HG02885 (cell line): Measurements from ENCODE around the gene ADO.

Experiments
- ATAC-seq: cut with Tn5 transposase; IDR thresholded peaks from one replicate; pipeline ENCODE4 v1.9.1; 2021; ENCODE audit warnings: mild to moderate bottlenecking; ENCODE audit not compliant: unreplicated experiment, poor library complexity

Gene ADO

DNA sequence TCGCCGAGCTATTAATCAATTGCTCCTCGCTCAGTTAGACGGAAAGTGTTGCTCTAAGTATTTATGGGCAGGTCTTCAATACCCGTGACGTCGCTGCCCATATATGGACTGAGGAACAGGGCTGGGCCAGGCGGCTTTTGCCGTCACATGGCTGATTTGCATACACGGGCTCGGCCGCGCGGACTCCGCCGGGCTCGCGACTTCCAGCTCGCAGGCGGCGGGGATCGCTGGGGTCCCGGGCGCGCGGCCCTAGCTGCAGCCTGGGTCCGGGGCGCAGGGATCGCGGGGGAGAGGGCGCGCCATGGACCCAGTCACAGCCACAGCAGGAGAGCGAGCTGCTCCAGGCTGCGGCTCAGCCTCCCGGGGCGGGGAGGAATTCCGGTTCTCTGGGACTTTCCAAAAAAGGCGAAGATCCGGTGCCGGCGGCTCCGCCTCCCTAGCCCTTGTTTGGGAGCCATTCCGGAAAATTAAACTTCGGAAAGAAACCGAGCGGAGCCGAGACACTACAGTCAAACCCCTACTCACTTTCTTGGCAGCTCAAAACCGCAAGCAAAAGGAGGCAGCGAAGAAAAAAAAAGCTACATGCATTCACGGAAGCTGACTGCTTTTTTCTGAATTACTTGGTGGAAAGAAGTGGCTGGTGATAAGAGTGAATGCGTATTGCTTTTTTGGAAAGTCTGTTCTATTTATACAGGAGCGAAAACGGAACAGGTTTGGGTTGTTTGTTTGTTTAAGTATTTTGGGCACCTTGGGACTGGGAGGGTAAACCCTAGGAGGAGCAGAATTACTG lies 12.0 kb downstream of the ADO start, which contains the start of gene EGR2:
TSS of gene EGR2 (minus strand) at position 36 of the 790 bp plus-strand sequence. CDS start 337 bp downstream, outside the sequence.
- ATAC-seq = peak; percentile 73

DNA sequence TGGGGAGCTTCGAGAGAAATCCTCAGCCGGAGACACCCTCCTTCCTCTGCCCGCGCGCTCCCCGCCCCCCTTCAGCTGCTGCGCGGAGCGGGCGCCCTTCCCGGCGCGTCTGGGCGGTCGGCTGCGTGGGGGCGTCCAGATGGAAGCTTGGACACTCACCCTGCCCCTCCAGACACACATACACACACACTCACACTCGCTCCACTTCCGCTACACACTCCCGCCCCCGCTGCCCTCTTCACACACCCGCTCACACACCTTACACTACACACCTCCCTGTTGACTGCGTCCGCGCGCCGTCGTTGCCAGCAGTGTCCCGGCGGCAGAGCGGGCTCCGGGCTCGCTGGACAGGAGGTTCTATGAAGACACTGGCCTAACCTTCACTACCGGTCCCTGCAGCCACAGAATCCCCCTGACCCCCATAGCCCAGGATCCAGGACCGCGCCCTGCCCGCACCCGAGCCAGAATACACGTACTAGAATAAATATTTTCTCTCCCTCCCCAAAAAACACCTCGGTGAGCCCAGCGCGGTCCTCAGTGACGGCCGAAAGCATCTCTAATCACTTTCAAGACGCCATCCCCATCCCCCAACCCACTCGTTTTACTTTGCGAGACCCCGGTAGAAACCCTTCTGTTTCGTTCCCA lies 12.7 kb downstream of the ADO start:
- peak; percentile 17 for ATAC-seq

DNA sequence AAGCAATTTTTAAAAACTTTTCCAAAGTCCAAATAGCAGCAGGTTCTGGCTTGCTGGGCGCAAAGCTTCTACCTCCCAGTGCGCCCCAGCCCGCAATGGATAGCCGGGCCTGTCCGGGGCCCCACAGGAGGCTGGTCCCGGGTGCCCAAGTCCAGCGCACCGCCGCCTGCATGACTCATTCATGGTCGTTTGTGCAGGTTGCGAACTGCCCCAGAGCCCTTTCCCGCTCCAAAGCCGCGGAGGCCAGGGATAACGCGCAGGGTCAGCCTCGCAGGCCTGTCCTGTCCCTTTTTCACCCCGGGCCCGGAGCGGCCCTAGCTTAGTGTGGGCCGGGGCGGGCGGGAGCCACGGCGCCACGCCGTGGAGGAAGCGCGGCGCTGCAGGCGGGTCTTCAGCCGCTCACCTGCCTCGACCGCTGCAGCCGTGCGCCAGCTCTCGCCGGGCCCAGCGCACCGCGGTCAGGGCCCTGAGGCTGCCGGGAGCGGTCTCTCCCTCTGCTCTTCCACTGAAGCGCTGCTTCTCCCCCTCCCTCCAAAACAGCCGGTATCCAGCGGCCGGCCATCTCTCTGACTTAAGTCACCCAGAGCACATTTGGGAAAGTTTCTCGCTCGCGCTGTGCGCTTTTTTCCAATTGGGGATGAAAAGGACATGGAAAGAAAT lies 13.4 kb downstream of the ADO start:
- ATAC-seq = peak; percentile 40

DNA sequence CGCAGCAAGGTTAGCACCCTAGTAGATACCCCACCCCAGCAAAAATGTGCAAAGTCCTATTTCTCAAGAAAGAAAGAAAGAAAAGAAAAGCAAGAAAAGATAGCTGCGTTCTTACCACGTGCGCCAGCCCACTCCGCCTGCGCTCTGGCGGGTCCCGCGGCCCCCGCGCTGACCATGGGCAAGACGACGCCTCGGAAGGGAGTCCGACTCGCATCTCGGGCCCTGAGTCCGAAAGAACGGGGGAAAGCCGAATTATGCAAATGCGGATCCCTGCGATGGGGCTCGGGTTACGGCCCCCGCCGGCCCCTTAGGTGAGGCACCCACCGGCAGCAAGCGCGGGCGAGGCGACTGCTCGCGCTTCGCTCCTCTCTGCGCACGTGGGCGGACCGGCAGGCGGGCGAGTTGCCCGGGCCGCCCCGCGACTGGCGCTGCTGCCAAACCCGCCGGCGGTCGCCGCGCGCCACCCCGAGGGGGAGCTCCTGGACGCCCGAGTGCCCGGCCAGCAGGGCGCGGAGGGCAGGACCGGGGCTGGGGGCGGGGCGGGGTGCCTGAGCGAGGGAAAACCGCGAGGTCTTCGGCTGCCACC lies 14.0 kb downstream of the ADO start:
- ATAC-seq = no peak

DNA sequence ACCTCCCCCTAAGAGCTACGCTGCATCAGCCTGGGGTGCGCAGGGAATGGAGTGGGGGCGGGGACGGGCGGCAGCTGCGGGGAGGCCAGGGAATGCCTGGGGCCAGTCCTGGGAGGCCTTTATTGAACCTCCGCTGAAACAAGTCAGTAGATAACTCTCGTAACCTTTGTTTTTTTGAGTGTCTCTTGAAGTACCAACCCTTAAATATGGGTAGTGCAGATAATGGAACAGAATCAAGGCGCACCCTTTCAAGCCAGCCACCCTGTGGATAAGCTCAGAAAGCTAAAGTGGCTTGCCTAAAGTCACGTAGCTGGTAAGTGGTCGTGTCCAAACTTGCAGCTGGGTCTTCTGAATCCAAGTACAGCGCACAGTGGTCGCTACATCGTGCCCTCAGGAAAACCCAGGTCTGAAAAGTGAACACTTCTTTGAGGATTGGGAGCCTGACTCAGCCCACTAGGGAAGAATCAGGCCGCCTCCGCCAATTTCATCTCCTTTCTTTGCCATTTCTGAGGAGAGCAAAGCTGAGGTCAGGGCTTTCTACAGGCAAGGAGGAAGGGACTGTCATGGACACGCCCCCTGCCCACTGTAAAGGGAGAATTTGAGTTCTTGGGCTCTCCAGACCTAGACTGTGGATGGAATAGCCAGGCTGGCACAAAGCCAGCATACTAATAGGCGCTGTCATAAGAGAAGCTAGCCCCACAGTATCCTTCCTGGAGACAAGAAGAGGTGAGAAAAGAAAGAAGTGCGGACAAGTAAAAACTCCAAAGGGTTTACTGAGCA lies 14.8 kb downstream of the ADO start:
- no peak for ATAC-seq

DNA sequence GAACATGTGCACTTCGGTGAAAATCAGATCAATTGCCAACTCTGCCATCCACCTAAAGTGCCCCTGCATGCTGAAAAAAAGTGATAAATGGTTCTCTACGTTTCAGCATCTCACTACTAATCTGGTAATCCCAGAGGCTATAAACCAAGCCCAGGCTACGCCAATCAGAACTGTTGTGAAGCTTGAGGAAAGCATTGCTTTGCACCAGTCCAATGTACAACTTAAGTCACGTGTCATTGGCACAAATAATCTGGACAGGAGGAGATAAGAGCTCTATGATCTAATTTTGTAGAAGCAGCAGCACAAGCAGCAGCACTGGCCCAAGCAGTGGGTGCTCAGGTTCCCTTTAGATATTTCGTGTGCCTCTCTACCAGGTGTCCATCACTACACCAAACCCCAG lies 16.1 kb downstream of the ADO start:
- no peak for ATAC-seq

DNA sequence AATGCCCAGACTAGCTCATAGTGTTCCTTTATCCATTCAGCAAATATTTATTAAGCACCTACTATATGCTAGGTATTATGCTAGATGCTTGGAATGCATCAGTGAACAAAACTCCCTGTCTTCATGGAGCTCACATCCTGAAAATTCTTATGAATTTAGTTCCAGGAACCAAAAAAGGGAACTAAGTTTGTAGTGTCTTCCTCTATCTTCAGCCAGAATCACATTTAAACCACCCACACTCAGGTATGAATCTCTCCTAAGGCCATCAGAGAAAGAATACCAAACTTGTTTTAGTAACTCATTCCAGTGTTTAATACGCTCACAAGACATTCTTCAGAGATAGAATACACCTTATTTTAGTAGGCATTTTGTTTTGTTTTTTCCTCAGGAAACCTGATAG lies 21.8 kb downstream of the ADO start:
- no peak for ATAC-seq

DNA sequence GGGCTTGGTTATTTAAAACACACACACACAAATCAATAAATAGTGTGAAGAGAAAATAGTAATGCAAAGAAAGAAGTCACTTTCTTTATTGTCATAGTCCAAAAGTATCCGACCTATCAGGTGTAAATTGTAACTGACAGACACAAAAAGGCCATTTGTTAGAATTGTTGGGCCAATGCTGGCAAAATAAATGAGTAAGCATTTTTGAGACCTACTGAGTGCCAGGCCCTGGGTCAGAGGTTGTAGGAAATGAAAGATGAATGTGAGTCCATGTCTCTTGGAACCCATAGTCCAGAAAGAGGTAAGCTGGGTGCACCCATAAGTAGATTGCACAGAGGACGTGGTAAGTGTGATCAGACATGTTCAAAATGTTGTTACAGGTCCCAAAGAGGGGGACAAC lies 25.1 kb downstream of the ADO start:
- ATAC-seq = no peak

DNA sequence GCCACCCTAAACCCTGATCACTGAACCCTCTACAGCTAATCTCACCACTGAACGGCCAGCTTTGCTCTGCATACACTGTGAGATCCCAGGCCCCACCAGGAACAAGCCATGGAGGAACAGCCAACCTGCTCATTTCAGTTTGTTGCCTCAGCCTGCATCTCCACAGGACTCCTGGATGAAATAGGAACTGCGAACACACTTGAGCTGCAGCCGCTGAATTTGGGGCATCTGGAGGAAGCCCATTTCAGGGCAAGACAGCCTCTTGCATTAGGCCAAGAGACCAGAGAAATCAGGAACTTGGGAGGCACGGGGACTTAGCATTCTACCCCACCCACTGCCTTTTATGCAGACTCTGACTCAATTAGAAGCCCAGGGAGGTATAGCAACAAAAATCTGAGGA lies 26.2 kb downstream of the ADO start:
- ATAC-seq = no peak

DNA sequence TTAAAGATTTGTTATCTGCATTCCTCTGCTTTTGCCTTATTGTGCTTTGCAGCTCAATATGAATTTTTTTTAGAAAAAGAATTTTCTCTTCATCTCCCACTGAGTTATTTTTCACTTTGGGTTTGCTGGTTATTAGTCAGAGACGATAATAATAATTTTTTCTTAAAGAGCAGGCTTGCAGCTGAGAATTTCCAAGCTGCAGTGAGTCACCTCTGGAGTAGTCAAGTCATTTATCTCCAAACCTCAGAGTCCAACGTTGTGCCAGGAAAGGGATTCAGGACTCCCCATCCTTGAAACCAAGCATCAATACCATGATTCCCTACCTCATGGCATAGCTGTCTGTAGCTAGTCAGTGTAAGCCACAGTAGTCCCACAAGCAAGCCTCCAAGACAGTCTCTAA lies 26.8 kb downstream of the ADO start:
- ATAC-seq = peak; percentile 64

DNA sequence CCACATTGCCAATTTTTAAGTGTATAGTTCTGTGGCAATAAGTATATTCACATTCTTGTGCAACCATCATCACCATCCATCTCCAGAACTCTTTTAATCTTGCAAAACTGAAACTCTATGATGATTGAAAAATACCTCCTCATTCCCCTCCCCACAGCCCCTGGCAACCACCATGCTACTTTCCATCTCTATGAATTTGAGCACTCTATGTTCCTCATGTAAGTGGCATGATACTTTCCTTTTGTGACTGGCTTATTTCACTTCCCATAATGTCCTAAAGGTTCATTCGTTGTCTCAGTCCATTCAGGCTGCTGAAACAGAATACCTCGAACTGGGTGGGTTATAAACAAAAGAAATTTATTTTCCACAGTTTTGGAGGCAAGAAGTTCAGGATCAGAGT lies 35.1 kb downstream of the ADO start:
- no peak for ATAC-seq

DNA sequence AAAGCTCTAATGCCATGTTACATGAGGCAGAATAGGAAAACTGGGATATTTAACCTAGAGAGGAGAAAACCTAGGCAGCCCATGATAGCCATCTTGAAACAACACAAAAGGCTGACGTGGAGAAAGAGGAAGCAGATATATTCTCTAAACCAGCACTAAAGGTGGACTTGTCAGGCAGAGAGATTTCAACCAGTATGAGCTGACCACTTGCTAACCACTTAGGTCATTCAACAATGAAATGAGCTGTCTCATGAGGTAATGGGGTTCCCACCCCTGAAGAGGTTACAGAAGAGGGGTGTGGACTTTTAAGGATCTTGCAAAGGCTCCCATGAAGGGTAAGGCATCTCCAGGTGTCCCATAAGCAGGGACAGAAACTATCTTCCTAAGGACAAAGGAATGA lies 38.5 kb downstream of the ADO start:
- ATAC-seq = peak; percentile 81

DNA sequence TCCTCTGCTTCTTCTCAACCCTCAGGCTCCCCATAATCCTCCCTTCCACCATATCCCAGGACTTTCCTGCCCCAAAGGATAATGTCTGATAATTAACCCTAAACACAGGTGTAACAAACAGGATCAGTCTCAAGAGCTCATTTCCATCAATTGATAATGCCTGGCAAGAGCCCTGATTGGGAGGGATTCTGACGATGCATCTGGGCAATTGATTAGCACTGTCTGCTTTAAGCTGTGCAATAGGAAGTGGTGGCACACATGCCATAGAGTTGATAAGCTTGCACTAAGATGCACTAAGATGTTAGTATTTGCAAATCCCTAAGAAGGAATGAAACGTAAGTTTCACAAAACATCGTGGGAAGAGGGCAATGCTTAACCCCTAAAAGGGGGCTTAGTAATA lies 39.1 kb downstream of the ADO start:
- no peak for ATAC-seq

DNA sequence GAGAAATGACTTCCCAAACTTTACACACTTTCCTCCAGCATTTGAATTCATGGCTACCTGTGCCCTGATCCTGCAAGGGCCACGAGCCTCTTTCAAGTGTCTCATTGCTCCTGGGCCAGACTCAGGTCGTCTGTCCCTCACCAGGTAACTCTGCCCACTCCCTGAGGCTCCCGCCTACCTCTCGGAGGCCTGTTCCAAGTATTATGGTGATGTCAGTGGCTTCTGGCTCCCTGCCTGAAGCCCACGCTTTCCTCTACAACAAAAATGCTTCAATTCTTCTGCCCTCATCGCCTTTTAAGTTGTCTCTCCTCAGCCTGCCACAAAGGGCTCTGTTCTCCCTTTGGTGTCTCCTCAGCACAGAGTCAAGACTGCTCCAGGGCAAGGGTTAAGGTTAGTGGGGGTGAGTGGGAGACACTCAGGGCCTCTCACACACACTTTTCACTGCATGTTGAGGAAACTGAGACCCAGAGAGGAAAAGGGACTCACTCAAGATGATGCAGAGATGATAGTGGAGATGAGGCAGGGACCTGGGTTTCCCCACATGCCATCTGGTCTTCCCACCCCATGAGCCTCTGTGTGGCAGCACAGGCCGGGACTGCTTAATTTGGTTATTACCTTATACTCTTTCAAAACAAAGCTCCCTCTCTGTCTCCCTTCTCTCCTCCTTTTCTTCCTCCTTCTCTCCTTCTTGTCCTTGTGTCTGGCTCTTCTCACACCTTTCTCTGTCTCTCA lies 39.9 kb downstream of the ADO start:
- no peak for ATAC-seq

DNA sequence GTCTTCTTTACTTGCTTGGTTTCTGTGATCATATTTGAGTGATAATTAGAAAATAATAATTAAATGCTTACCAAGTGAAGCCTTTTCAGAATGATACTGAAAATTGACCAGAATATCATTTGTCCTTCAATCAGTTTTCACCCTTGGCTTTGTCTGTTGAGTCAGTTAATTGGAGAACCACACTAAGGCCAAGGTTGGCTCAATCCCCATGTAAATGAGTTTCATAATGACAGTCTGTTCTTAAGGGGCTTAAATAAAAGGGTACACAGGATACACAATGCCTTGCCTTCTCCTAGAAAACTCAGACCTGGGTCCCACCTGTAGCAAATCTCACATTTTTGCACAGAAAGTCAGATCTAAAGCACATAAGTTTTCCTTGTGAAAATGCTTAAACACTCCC lies 42.9 kb downstream of the ADO start:
- no peak for ATAC-seq

DNA sequence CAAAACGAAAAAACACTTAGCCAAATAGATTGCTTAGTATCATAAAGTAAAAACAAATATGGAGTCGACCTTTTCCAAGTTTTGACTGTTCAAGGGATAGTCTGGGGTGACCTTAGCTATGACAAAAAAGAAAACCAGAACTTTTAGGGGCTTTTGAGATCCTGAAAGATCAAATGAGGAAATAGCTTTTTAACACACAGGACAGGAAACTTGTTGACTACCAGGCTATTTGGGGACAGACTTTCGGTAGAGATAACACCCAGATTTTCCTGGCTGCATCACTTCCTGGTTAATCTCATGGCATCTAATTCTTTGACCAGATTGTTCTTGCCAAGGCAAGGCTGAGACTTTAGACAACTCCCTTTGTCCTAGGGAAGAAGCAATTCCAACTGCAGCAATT lies 46.1 kb downstream of the ADO start:
- no peak for ATAC-seq

DNA sequence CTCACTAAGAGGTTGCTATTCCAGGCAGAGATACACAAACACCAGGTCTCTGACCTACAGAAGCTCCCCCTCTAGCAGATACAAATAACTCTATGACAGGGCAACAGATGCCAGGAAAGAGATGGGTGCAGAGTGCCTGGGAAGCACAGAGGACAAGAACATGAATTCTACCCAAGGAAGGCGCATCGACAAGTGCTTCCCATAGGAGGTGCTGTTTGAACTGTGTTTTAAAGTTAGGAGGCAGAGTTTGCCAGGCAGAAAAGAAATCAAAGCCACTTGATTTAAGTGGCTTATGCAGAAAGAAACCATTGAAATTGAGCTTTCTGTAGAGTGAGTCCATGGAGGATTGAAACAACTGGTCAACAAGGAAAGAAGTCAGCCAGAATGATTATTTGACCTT lies 46.9 kb downstream of the ADO start:
- ATAC-seq = no peak

DNA sequence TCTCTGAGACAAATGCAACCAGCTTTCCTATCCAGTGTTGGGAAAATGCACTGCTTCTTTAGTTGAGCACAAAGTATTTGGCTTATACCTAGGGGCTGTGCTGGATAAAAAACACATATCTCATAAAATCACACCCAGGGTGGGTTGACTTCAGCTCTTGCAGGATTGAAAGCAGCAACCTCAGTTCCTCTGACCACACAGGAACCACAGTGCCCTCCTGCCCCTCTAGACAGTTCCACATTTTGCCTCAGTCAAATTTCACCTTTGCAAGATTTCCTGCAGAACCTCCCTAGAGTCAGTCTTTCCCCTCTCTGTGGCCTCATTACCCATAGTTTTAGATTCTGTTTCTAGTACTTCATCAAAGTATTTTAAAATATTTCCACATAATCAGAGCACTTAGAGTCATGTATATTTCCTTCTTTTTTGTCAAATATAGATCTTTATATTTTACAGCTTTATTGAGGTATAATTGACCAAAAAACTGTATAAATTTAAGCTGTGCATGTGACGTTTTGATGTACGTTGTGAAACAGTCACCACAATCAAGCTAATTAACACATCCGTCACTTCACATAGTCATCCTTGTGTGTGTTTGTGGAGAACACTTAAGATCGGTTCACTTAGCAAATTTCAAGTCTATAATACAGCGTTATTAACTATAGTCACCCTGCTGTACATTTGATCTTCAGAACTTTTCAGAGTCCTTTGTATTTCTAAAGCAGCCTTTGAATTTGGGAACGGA lies 48.6 kb downstream of the ADO start:
- peak; percentile 69 for ATAC-seq

DNA sequence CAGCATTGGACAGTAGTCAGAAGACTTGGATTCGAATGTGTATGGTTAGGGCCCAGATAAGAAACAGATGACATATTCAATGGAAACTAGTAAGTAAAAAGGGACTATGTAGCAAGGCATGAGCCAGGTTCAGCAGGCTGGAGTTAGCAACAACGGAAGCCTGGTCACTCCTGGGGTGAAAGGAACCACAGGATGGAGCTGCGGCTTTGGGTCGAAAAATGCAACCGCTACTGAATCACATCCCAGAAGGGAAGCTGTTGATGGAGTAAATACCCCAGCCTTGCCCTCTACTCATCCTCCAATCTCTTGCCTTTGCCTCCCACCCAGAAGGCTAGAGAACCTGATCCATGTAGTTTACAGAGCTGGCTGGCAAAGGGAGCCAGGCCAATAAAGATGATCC lies 49.2 kb downstream of the ADO start:
- ATAC-seq = peak; percentile 33
